ENCODE results near the gene AOPEP.

DNA sequence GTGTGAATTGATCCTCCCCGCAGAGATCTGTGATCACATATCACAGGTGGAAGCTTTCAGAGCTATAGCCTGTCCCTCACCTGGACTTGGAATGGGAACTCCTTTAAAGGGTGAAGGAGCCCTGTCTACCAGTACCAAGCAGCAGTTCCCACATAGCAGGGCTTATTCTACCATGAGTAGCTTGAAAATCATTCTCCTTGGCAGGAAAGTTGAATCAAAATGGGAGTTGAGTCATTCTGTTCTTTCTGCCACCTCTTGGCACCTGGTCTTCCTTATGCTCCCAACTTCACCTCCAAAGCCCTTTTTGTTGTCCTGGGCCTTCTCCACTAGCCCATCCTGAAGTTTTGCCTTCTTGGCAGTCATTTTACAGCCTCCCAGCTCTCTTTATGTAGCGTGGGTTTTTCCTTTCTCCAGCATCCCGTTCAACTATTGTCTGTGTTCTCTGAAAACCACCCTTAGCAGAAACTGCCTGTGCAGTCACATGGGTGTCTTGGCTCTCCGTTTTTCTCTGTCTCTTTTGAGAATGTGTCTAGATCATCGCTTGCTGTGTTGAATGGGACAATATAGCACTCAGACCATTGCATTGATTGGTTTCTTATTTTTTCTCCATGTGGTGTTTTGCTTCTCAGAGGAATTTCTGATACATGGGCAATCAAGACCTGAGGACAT lies 222.2 kb downstream of the AOPEP start:
- TF ChIP-seq CTCF (IDR thresholded peaks at IDR 0.05) = no peak
- TF ChIP-seq POLR2A (IDR thresholded peaks at IDR 0.05) = no peak

Data from uterus (tissue), 2 donors.